Hepatocyte (in vitro differentiated cells): ENCODE measurements around the gene TTC33. TPM values are rescaled to one million over a fixed set of nuclear protein-coding genes. Genes with fewer than 3 reads are reported as not detected.

ENCODE experiments used
- DNase-seq: peaks from one replicate; pipeline ENCODE4 v3.0.0-alpha.2; 2016; ENCODE audit warnings: low spot score
- H2AFZ ChIP-seq: fragments of 200-600 bp; sonication (generic); 2 replicates; pipeline ENCODE4 v1.6.0; 2016; ENCODE audit warnings: antibody characterized with exemption, mild to moderate bottlenecking
- H3K27ac ChIP-seq: fragments of 200-600 bp; sonication (generic); 2 replicates; pipeline ENCODE4 v1.5.1; 2016; ENCODE audit warnings: mild to moderate bottlenecking
- H3K27me3 ChIP-seq: fragments of 200-600 bp; sonication (generic); 2 replicates; pipeline ENCODE4 v1.6.1; 2016
- H3K36me3 ChIP-seq: fragments of 200-600 bp; sonication (generic); replicated peaks from 2 replicates; pipeline ENCODE4 v1.5.1; 2016; ENCODE audit warnings: low read depth; ENCODE audit not compliant: insufficient read depth
- H3K4me1 ChIP-seq: fragments of 200-600 bp; sonication (generic); 2 replicates; pipeline ENCODE4 v1.5.1; 2016; ENCODE audit warnings: mild to moderate bottlenecking, moderate library complexity; ENCODE audit not compliant: insufficient read depth
- H3K4me2 ChIP-seq: fragments of 200-600 bp; sonication (generic); 2 replicates; pipeline ENCODE4 v1.6.0; 2016
- H3K4me3 ChIP-seq: fragments of 200-600 bp; sonication (generic); 2 replicates; pipeline ENCODE4 v1.5.1; 2016; ENCODE audit warnings: mild to moderate bottlenecking
- H3K79me2 ChIP-seq: fragments of 200-600 bp; sonication (generic); 2 replicates; pipeline ENCODE4 v1.6.0; 2017; ENCODE audit warnings: mild to moderate bottlenecking
- H3K9me2 ChIP-seq: fragments of 200-600 bp; sonication (generic); replicated peaks from 2 replicates; pipeline ENCODE4 v1.6.0; 2017; ENCODE audit warnings: mild to moderate bottlenecking; ENCODE audit not compliant: insufficient read depth
- H3K9me3 ChIP-seq: fragments of 200-600 bp; sonication (generic); 2 replicates; pipeline ENCODE4 v1.5.1; 2016; ENCODE audit warnings: low read depth, mild to moderate bottlenecking
- H4K20me1 ChIP-seq: fragments of 200-600 bp; sonication (generic); 2 replicates; pipeline ENCODE4 v1.6.0; 2016; ENCODE audit warnings: mild to moderate bottlenecking; ENCODE audit not compliant: insufficient read depth, poor library complexity, severe bottlenecking
- CTCF ChIP-seq: fragments of 200-600 bp; sonication (generic); IDR thresholded peaks from 2 replicates; pipeline ENCODE4 v1.5.1; 2016; ENCODE audit warnings: antibody characterized with exemption, mild to moderate bottlenecking; ENCODE audit not compliant: poor library complexity
- EZH2 ChIP-seq: fragments of 200-600 bp; sonication (generic); IDR thresholded peaks from 2 replicates; pipeline ENCODE4 v1.6.1; 2016; ENCODE audit warnings: antibody characterized with exemption, mild to moderate bottlenecking, borderline replicate concordance
- EZH2phosphoT487 ChIP-seq: fragments of 200-600 bp; sonication (generic); IDR thresholded peaks from one replicate; pipeline ENCODE4 v1.6.1; 2018; ENCODE audit warnings: antibody characterized with exemption, mild to moderate bottlenecking, low read depth, moderate library complexity; ENCODE audit not compliant: unreplicated experiment, severe bottlenecking
- WGBS: methylation state at CpG from one replicate; pipeline ENCODE4 v1.1.6; 2016; ENCODE audit warnings: low lambda C conversion rate; ENCODE audit errors: missing lambda C conversion rate; 5-methylcytosine and 5-hydroxymethylcytosine counted together
- polyA plus RNA-seq: library from polyadenylated mRNA; unstranded; fragments of >200 nt; fragmentation: Nextera tagmentation; extraction: Ambion mirVana; gene quantifications from 2 replicates; pipeline ENCODE4 v1.2.1, GENCODE V29; 2016
- total RNA-seq: library from RNA; depleted of rRNA; stranded (reverse); fragments of >200 nt; gene quantifications from 2 replicates; pipeline ENCODE4 v1.2.3, GENCODE V29; 2014

Gene TTC33
- total and polyA plus RNA-seq, 2 experiments from 2014 or later, result 5.6 to 19.3 TPM

- no peaks in the 10 kb centered on the region for H3K36me3 ChIP-seq
- no peaks in the 10 kb centered on the region for H4K20me1 ChIP-seq
- no peak overlapping the region for H3K4me3 ChIP-seq
- H3K79me2 ChIP-seq, result no peaks in the 10 kb centered on the region
- TF ChIP-seq CTCF (no peak), EZH2phosphoT487 (no peak), EZH2 (no peak)
- no peaks in the 10 kb centered on the region for H3K9me2 ChIP-seq
- H3K27ac ChIP-seq, result no peak overlapping the region
- H3K4me1 ChIP-seq, result no peaks in the 10 kb centered on the region
- no peak overlapping the region for H2AFZ ChIP-seq
- no peak for DNase-seq
- no peaks in the 10 kb centered on the region for H3K27me3 ChIP-seq
- H3K4me2 ChIP-seq, result no peak overlapping the region
- no peaks in the 10 kb centered on the region for H3K9me3 ChIP-seq
- 44% methylated on average over 1 of the region's 1 CpG for WGBS
Observed at GRCh38 chr5:40491644-40492043, 264.1 kb downstream of the TTC33 start.

GRCh38 chr5:40490464-40491111 is 265.2 kb downstream of the TTC33 start:
- H3K27ac ChIP-seq, result no peak overlapping the region
- no peaks in the 10 kb centered on the region for H3K9me3 ChIP-seq
- no peaks in the 10 kb centered on the region for H3K4me1 ChIP-seq
- H3K79me2 ChIP-seq, result no peaks in the 10 kb centered on the region
- H3K4me3 ChIP-seq, result no peak overlapping the region
- no peaks in the 10 kb centered on the region for H4K20me1 ChIP-seq
- H3K9me2 ChIP-seq, result no peaks in the 10 kb centered on the region
- H3K27me3 ChIP-seq, result no peaks in the 10 kb centered on the region
- H3K4me2 ChIP-seq, result no peak overlapping the region
- H2AFZ ChIP-seq, result no peak overlapping the region
- no peaks in the 10 kb centered on the region for H3K36me3 ChIP-seq
- no peak for DNase-seq
- WGBS, result 77% methylated on average over 4 of the region's 4 CpGs
- TF ChIP-seq CTCF (no peak), EZH2 (no peak), EZH2phosphoT487 (no peak)

- Histone ChIP-seq H3K27ac (no peak overlapping the region), H2AFZ (no peak overlapping the region), H3K4me3 (no peak overlapping the region), H3K9me3 (no peaks in the 10 kb centered on the region), H3K4me2 (no peak overlapping the region), H3K36me3 (no peaks in the 10 kb centered on the region), H3K79me2 (no peaks in the 10 kb centered on the region), H3K4me1 (no peaks in the 10 kb centered on the region), H4K20me1 (no peaks in the 10 kb centered on the region), H3K27me3 (no peaks in the 10 kb centered on the region), H3K9me2 (no peaks in the 10 kb centered on the region)
- TF ChIP-seq EZH2phosphoT487, result no peak
- TF ChIP-seq EZH2, result no peak
- no peak for TF ChIP-seq CTCF
- DNase-seq, result no peak
- 74% methylated on average over 3 of the region's 3 CpGs for WGBS
Observed at GRCh38 chr5:40489421-40489820, 266.3 kb downstream of the TTC33 start.
